Forelimb muscle (tissue), 1 donor: ENCODE results near the gene MTMR12. TPM values are rescaled to one million over a fixed set of nuclear protein-coding genes. Genes with fewer than 3 reads are reported as not detected.

ENCODE experiments used
- DNase-seq: peaks from one replicate; pipeline ENCODE4 v3.0.0-alpha.2; 2013; ENCODE audit warnings: low read depth
- polyA plus RNA-seq: library from polyadenylated mRNA; unstranded; fragments of 120-200 nt; gene quantifications from one replicate; pipeline ENCODE4 v1.2.1, GENCODE V29; 2013; ENCODE audit not compliant: insufficient read length

The MTMR12 gene
- polyA plus RNA-seq, 1 donor: 13.4 TPM

GRCh38 chr5:32197032-32197431 lies 115.7 kb downstream of the MTMR12 start:
- no peak for DNase-seq

- no peak for DNase-seq
Measured at GRCh38 chr5:32195265-32195664, 117.5 kb downstream of the MTMR12 start.

DNA sequence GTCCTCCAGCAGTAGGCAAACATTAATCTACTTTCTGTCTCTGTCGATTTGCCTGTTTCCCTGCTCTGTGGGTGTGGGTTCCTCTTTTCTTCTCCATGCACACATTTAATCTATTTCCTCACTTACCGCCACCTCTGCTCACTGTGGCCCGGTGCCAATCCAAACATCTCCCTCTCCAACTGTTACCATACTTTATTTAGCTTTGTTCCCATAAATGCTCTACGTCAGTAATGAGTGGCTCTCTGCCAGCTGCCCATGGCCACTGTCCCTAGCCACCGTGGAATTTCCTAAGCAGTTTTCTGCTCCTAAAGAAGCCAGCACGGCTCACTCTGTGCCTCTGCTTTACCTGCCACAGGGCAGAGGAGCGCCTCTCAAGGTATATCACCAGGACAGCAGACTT lies 119.1 kb downstream of the MTMR12 start:
- no peak for DNase-seq

DNA sequence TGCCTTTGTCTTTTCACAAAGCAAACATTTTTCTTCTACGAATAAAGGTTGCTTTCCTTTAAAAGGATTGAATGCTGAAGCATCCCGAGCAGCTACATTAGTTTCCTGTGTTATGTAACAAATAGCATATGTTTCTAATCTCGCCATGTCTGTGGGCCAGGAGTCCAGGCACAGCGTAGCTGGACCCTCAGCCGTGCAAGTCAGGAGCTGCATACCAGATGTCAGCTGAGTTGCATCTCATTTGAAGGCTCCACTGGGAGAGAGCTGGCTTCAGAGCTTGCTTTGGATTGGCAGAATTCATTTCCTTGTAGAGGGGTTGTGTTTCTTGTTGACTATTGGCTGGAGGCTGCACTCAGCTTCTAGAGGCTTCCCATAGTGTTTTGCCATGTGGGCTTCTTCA lies 122.6 kb downstream of the MTMR12 start:
- DNase-seq: peak; percentile 93

DNA sequence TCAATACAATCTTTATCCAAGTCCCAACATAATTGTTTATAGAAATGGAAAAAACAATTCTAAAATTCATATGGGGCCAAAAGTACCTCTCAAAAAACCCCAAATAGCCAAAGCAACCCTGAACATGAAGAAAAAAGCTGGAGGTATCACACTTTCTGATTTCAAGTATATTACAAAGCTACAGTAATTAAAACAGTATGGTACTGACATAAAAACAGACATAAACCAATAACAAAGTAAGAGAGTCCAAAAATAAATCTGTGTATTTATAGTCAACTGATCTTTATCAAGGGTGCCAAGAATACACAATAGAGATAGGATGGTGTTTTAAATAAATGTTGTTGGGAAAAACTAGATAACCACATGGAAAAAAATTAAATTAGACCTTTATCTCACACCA lies 125.1 kb downstream of the MTMR12 start:
- no peak for DNase-seq

- DNase-seq: no peak
Measured at GRCh38 chr5:32182463-32183063, 130.2 kb downstream of the MTMR12 start.

Other genes with a start within 250 kb of the MTMR12 start
- 49.7 TPM for gene GOLPH3, start 138.6 kb downstream of the MTMR12 start, polyA plus RNA-seq
- 82.4 TPM for gene ZFR, start 131.8 kb upstream of the MTMR12 start, polyA plus RNA-seq